ENCODE results near the gene CRYGS. TPM values are rescaled to one million over a fixed set of nuclear protein-coding genes. Genes with fewer than 3 reads are reported as not detected.

The CRYGS gene
- total and polyA plus RNA-seq, 9 of the 15 experiments (the other 6 are each of a cell fraction or from before 2014, with no cell fraction given), result 1.5 to 3.8 (median 2.0) TPM

- TF ChIP-seq TAF1 (IDR thresholded peaks at IDR 0.05; ENCODE audit: control insufficient read depth, extremely low read depth, insufficient read depth, low read length, severe bottlenecking) (peak; percentile 99), NR3C1 (CRISPR knock-in tag; IDR thresholded peaks at IDR 0.05) (no peak), MEF2D (tag; conservative IDR thresholded peaks at IDR 0.05; ENCODE audit: low read depth) (no peak), NFYB (IDR thresholded peaks at IDR 0.05; ENCODE audit: extremely low read depth, insufficient read length) (peak; percentile 72), KAT2B (IDR thresholded peaks at IDR 0.05; ENCODE audit: low read depth, low read length) (no peak), COPS2 (conservative IDR thresholded peaks at IDR 0.05) (no peak), ZNF780A (CRISPR knock-in tag; IDR thresholded peaks at IDR 0.05) (no peak), EP300 (IDR thresholded peaks at IDR 0.05; ENCODE audit: low read length) (peak; percentile 37; the same call in 1 of the 2 replicates), ZNF23 (CRISPR knock-in tag; IDR thresholded peaks at IDR 0.05) (no peak), ZNF511 (CRISPR knock-in tag; IDR thresholded peaks at IDR 0.05) (peak; percentile 23; the same call in 1 of the 2 replicates), ZFP91 (CRISPR knock-in tag; IDR thresholded peaks at IDR 0.05) (no peak), SP1 (CRISPR knock-in tag; IDR thresholded peaks at IDR 0.05) (peak; percentile 70), PHF21A (IDR thresholded peaks at IDR 0.05; ENCODE audit: borderline replicate concordance, low read depth) (peak; percentile 91; the same call in 1 of the 2 replicates), NR0B1 (IDR thresholded peaks at IDR 0.05; ENCODE audit: partially characterized antibody) (no peak), ZNF639 (CRISPR knock-in tag; conservative IDR thresholded peaks at IDR 0.05 in 1 of 2, IDR thresholded peaks at IDR 0.05 in 1 of 2) (peak in 1 of 2 experiments; percentile 78; a peak in 2 of 4 replicates)
- TF ChIP-seq, protein P1, sequence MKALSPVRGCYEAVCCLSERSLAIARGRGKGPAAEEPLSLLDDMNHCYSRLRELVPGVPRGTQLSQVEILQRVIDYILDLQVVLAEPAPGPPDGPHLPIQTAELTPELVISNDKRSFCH (CRISPR knock-in tag; IDR thresholded peaks at IDR 0.05), result no peak
- TF ChIP-seq, protein P1 (tag; IDR thresholded peaks at IDR 0.05), result no peak
- TF ChIP-seq, protein P2, sequence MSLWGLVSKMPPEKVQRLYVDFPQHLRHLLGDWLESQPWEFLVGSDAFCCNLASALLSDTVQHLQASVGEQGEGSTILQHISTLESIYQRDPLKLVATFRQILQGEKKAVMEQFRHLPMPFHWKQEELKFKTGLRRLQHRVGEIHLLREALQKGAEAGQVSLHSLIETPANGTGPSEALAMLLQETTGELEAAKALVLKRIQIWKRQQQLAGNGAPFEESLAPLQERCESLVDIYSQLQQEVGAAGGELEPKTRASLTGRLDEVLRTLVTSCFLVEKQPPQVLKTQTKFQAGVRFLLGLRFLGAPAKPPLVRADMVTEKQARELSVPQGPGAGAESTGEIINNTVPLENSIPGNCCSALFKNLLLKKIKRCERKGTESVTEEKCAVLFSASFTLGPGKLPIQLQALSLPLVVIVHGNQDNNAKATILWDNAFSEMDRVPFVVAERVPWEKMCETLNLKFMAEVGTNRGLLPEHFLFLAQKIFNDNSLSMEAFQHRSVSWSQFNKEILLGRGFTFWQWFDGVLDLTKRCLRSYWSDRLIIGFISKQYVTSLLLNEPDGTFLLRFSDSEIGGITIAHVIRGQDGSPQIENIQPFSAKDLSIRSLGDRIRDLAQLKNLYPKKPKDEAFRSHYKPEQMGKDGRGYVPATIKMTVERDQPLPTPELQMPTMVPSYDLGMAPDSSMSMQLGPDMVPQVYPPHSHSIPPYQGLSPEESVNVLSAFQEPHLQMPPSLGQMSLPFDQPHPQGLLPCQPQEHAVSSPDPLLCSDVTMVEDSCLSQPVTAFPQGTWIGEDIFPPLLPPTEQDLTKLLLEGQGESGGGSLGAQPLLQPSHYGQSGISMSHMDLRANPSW (CRISPR knock-in tag; IDR thresholded peaks at IDR 0.05), result no peak
Observed at GRCh38 chr3:186570096-186570940, 26.1 kb upstream of the CRYGS start, which contains the start of gene DNAJB11 (continued).
